ENCODE measurements around the gene ACKR1. TPM values are rescaled to one million over a fixed set of nuclear protein-coding genes. Genes with fewer than 3 reads are reported as not detected.

ACKR1 gene
- total RNA-seq, 4 donors from 2014 or later: 128 to 363 (median 212) TPM

DNA sequence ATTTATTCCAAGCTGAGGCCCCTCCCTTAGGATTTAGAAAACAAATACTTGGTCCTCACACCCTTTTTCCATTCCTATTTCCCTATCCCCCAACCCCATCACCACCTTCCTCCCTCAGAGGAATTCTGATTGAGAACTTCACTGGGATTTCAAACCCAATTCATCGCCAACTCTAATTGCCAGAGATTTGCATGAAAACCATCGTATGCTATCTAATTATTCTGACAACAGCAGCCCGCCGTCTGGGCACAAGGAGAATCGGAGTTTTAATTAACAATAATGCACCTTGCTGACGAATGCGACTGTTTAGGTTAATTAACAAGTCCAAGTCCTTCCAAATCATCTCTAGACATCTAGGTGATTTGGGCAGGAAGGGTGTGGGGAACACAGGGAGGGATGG is 4.4 kb downstream of the ACKR1 start:
- H3K9me3 ChIP-seq: no peaks in the 10 kb centered on the region
- WGBS, 2 donors: 77 to 80% methylated on average over 7 of the region's 7 CpGs
- no peak overlapping the region for H3K27ac ChIP-seq
- peaks cover 0 to 20% of the 10 kb centered on the region in 2 donors for H3K27me3 ChIP-seq
- TF ChIP-seq POLR2A (IDR thresholded peaks at IDR 0.05) (no peak), EP300 (IDR thresholded peaks at IDR 0.05) (no peak)
- TF ChIP-seq, protein P1, sequence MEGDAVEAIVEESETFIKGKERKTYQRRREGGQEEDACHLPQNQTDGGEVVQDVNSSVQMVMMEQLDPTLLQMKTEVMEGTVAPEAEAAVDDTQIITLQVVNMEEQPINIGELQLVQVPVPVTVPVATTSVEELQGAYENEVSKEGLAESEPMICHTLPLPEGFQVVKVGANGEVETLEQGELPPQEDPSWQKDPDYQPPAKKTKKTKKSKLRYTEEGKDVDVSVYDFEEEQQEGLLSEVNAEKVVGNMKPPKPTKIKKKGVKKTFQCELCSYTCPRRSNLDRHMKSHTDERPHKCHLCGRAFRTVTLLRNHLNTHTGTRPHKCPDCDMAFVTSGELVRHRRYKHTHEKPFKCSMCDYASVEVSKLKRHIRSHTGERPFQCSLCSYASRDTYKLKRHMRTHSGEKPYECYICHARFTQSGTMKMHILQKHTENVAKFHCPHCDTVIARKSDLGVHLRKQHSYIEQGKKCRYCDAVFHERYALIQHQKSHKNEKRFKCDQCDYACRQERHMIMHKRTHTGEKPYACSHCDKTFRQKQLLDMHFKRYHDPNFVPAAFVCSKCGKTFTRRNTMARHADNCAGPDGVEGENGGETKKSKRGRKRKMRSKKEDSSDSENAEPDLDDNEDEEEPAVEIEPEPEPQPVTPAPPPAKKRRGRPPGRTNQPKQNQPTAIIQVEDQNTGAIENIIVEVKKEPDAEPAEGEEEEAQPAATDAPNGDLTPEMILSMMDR (IDR thresholded peaks at IDR 0.05): no peak
- no peaks in the 10 kb centered on the region for H3K36me3 ChIP-seq
- DNase-seq (ENCODE audit: low spot score in 2 of 2): no peak
- H3K4me3 ChIP-seq: no peak overlapping the region
- peaks cover 0 to 13% (median 0%) of the 10 kb centered on the region in 4 donors for H3K4me1 ChIP-seq

DNA sequence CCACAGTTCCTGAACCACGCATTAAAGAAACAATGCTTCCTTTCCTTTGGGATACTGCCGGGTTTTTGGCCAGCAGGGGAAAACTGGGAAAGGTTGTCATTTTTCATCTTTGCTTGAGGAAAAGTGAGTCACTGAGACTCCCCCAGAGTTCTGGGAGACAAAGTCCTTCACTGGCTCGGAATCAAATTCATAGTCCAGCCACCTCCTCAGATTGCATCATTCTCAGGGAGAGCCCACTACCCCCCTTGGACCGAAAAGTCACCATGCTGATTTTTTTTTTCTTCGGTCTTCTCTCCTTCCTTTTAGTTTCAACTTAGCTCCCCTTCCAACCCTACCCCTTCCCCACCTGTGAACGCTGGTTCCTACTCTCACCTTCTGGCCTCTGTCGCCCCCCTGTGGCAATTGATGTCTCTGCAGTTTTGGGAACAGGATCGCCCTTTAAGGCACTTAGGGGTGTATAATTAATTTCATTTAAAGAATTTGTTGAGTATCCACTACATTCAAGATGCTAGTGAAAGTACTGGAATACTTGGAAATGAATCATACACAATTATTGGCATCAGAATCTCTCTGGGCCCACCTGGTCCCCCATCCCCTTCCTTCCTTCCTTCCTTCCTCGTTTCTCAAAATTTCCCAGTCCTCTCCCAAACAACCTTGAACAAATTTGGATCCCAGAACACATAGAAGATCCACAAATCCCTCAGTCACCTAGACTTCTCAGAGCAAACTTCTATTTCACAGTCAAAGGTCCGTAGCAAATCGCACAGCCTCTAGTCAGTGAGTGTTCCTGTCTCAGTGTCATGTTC is 6.9 kb downstream of the ACKR1 start:
- 26 to 34% methylated on average over 11 of the region's 11 CpGs for WGBS, 2 donors
- peak in 1 of 2 donors; percentile 37 for DNase-seq (ENCODE audit: low spot score in 2 of 2)
- no peak overlapping the region for H3K27ac ChIP-seq
- H3K27me3 ChIP-seq: peaks cover 0 to 20% of the 10 kb centered on the region in 2 donors
- no peak for TF ChIP-seq EP300 (IDR thresholded peaks at IDR 0.05)
- TF ChIP-seq, protein P1 (IDR thresholded peaks at IDR 0.05): peak; percentile 68 to 83 (median 73)
- no peaks in the 10 kb centered on the region for H3K9me3 ChIP-seq
- no peak overlapping the region for H3K4me3 ChIP-seq
- peaks cover 0 to 13% (median 0%) of the 10 kb centered on the region in 4 donors for H3K4me1 ChIP-seq
- H3K36me3 ChIP-seq: no peaks in the 10 kb centered on the region

DNA sequence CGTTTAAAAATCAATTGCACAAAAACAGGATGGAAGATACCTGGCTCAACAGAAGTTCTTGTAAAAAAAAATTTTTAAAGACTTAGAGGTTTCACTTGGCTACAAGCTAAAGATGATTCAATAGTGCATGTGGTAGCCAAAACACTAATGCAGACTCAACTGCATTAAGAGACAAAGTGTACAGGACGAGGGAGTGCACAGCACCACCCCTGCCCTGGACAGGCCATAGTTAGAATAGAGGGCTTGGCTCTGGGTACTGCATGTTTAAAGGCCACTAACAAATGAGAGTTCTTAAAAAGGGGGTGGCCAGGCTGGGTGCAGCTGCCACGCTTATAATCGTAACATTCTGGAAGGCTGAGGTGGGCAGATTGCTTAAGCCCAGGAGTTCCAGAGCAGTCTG is 7.9 kb downstream of the ACKR1 start:
- peaks cover 0 to 20% of the 10 kb centered on the region in 2 donors for H3K27me3 ChIP-seq

DNA sequence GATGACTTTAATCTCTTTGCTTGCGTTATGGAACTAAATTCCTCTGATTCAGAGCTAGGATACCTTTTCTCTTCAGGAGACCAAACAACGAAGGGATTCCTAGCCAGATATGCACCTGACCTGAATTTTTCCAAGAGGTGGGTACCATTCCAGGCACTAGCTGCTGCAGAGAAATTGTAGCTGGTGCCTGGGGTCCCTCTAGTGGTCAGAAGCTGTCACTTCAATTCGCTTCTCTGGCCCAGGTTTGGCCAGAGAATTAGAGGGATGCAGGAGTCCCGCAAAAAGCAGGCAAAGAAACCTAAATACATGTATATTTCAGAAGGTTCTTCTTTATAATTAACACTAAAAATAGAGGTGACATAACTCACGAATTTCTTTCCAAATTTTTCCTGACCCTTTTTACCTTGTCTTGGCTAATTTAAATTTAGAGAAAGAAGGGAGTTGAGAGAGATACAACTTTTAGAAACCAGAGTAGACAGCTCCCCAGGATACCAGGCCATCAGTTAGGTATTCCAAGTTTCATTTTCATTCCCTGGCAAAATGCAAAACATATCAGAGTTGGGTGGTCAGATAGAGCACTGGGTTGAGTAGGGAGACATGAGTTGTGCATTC is 9.6 kb downstream of the ACKR1 start:
- Histone ChIP-seq H3K27ac (no peak overlapping the region), H3K9me3 (no peaks in the 10 kb centered on the region), H3K36me3 (no peaks in the 10 kb centered on the region), H3K4me3 (no peak overlapping the region), H3K27me3 (peaks cover 0 to 10% of the 10 kb centered on the region in 2 donors), H3K4me1 (peaks cover 0 to 6% (median 0%) of the 10 kb centered on the region in 4 donors)
- DNase-seq (ENCODE audit: low spot score in 2 of 2): peak in 1 of 2 donors; percentile 41
- 2 to 6% methylated on average over 5 of the region's 5 CpGs for WGBS, 2 donors
- no peak for TF ChIP-seq POLR2A (IDR thresholded peaks at IDR 0.05)
- TF ChIP-seq EP300 (IDR thresholded peaks at IDR 0.05): no peak
- TF ChIP-seq, protein P1 (IDR thresholded peaks at IDR 0.05): peak; percentile 72 to 93 (median 84)

More for the DNA sequence above, 7.9 kb downstream of the ACKR1 start:
- TF ChIP-seq EP300 (IDR thresholded peaks at IDR 0.05) (no peak), POLR2A (IDR thresholded peaks at IDR 0.05) (no peak)
- TF ChIP-seq, protein P1 (IDR thresholded peaks at IDR 0.05): no peak
- Histone ChIP-seq H3K9me3 (no peaks in the 10 kb centered on the region), H3K27ac (no peak overlapping the region), H3K4me1 (peaks cover 0 to 13% (median 0%) of the 10 kb centered on the region in 4 donors), H3K36me3 (no peaks in the 10 kb centered on the region), H3K4me3 (no peak overlapping the region)
- 68 to 78% methylated on average over 4 of the region's 4 CpGs for WGBS, 2 donors
- no peak for DNase-seq (ENCODE audit: low spot score in 2 of 2)
